ENCODE measurements around the gene CXXC1.
"Not testable (repeated sequence)": the region's sequence is repeated elsewhere in the genome, so short reads cannot be mapped to it uniquely, and the experiment has no call there.

The CXXC1 gene

GRCh38 chr18:50289108-50289443 is 1.6 kb upstream of the CXXC1 start:
- no peak for TF ChIP-seq CTCF (conservative IDR thresholded peaks at IDR 0.05; ENCODE audit: low read depth, low read length)
- no peaks in the 10 kb centered on the region for H4K20me1 ChIP-seq (ENCODE audit: insufficient read depth)
- H3K27me3 ChIP-seq (ENCODE audit: insufficient read depth, low read depth) = no peaks in the 10 kb centered on the region
- H3K36me3 ChIP-seq (ENCODE audit: insufficient read depth) = no peaks in the 10 kb centered on the region
- peak overlapping the region; percentile 12; the same call in 1 of the 2 replicates for H2AFZ ChIP-seq (ENCODE audit: low read depth)
- no peak overlapping the region for H3K9ac ChIP-seq
- no peak overlapping the region for H3K27ac ChIP-seq
- H3K4me3 ChIP-seq (IDR thresholded peaks at IDR 0.05; ENCODE audit: insufficient read depth, low read depth, low read length) = no peak overlapping the region
- H3K4me1 ChIP-seq (ENCODE audit: low read depth, poor library complexity, severe bottlenecking) = peaks cover 15% of the 10 kb centered on the region
- peaks cover 17% of the 10 kb centered on the region; the same call in 1 of the 2 replicates for H3K79me2 ChIP-seq (ENCODE audit: insufficient read depth, low read depth)
- no peak overlapping the region for H3K4me2 ChIP-seq

- peaks cover 15% of the 10 kb centered on the region for H3K4me1 ChIP-seq (ENCODE audit: low read depth, poor library complexity, severe bottlenecking)
- H3K4me3 ChIP-seq (IDR thresholded peaks at IDR 0.05; ENCODE audit: insufficient read depth, low read depth, low read length); H3K27me3 ChIP-seq (ENCODE audit: insufficient read depth, low read depth); H4K20me1 ChIP-seq (ENCODE audit: insufficient read depth); H3K36me3 ChIP-seq (ENCODE audit: insufficient read depth): not testable (repeated sequence)
- H3K27ac ChIP-seq = peak overlapping the region; percentile 60
- H3K4me2 ChIP-seq = peak overlapping the region; percentile 97
- H3K9ac ChIP-seq = peak overlapping the region; percentile 76
- H3K79me2 ChIP-seq (ENCODE audit: insufficient read depth, low read depth) = peaks cover 17% of the 10 kb centered on the region; the same call in 1 of the 2 replicates
- peak overlapping the region; percentile 93 for H2AFZ ChIP-seq (ENCODE audit: low read depth)
These were observed 1.0 kb upstream of the CXXC1 start for GRCh38 chr18:50288348-50289107.

- Histone ChIP-seq H4K20me1 (ENCODE audit: insufficient read depth) (no peaks in the 10 kb centered on the region), H3K27ac (peak overlapping the region; percentile 60; the same call in 1 of the 2 replicates), H3K79me2 (ENCODE audit: insufficient read depth, low read depth) (peaks cover 17% of the 10 kb centered on the region; the same call in 1 of the 2 replicates), H3K4me2 (peak overlapping the region; percentile 81), H3K36me3 (ENCODE audit: insufficient read depth) (no peaks in the 10 kb centered on the region; the same call in 1 of the 2 replicates), H3K27me3 (ENCODE audit: insufficient read depth, low read depth) (no peaks in the 10 kb centered on the region), H3K4me1 (ENCODE audit: low read depth, poor library complexity, severe bottlenecking) (peaks cover 18% of the 10 kb centered on the region), H3K9ac (peak overlapping the region; percentile 76), H2AFZ (ENCODE audit: low read depth) (peak overlapping the region; percentile 62), H3K4me3 (IDR thresholded peaks at IDR 0.05; ENCODE audit: insufficient read depth, low read depth, low read length) (no peak overlapping the region)
- no peak for TF ChIP-seq CTCF (conservative IDR thresholded peaks at IDR 0.05; ENCODE audit: low read depth, low read length)
These were observed 458 bp downstream of the CXXC1 start for GRCh38 chr18:50287028-50287440.

DNA sequence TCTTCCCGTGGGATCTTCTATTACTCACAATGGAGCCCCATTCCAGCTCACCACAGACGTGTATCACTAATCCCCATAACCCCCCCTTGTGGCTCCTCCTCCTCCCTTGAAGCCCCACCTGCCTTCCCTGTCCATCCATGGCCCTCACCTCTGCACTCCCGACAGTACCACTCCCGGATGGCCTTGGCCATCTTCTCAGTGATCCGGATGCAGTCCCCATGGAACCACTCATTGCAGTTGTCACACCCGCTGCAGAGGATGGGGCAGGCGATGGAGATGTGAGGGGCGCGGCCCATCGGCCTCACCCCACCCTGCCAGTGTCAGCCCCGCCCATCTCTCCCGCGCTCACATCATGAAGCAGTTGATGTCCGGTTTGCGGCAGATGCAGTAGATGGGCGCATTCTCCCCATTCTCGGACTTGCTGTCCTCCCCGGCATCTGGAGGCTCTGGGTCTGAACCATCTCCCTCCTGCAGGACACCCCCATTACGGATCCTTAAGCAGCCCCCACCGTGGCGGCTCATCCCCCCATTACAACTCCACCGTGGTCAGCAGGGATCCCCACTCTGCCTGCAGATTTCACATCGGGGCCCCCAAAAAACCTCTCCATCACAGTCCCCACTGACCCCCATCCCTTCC is 983 bp downstream of the CXXC1 start:
- no peak for TF ChIP-seq CTCF (conservative IDR thresholded peaks at IDR 0.05; ENCODE audit: low read depth, low read length)
- Histone ChIP-seq H2AFZ (ENCODE audit: low read depth) (no peak overlapping the region), H4K20me1 (ENCODE audit: insufficient read depth) (no peaks in the 10 kb centered on the region), H3K36me3 (ENCODE audit: insufficient read depth) (no peaks in the 10 kb centered on the region; the same call in 1 of the 2 replicates), H3K4me2 (peak overlapping the region; percentile 81), H3K27ac (no peak overlapping the region), H3K27me3 (ENCODE audit: insufficient read depth, low read depth) (no peaks in the 10 kb centered on the region), H3K4me1 (ENCODE audit: low read depth, poor library complexity, severe bottlenecking) (peaks cover 20% of the 10 kb centered on the region), H3K9ac (peak overlapping the region; percentile 76; the same call in 1 of the 2 replicates), H3K79me2 (ENCODE audit: insufficient read depth, low read depth) (peaks cover 17% of the 10 kb centered on the region; the same call in 1 of the 2 replicates), H3K4me3 (IDR thresholded peaks at IDR 0.05; ENCODE audit: insufficient read depth, low read depth, low read length) (no peak overlapping the region)

All from KMS-11 (cell line).